GM18502 (cell line): ENCODE results near the gene ANKUB1.

Experiments
- ATAC-seq: cut with Tn5 transposase; IDR thresholded peaks from one replicate; pipeline ENCODE4 v1.9.1; 2021; ENCODE audit warnings: mild to moderate bottlenecking; ENCODE audit not compliant: unreplicated experiment, poor library complexity

The ANKUB1 gene

DNA sequence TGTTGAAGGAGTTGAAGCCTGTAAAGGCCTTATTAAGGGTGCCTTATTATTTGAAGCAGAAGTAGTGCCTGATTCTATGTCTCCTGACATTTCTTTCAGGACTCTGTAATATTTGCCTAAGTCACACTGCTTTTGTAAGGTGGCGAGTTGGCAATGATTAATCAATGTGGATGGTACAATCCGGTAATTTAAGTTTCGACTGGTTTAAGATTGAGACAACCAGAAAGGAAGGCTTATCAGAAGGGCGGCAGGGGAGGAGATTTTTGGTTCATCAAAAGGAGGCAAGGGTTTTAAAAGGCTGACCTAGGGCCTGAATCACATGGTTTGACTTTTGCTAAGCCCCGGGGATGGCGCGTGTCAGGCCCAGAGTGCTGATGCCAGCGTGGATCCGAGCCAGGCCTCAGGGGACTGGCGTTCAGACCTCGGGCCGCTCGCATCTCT lies 19.8 kb upstream of the ANKUB1 start:
- ATAC-seq = no peak

DNA sequence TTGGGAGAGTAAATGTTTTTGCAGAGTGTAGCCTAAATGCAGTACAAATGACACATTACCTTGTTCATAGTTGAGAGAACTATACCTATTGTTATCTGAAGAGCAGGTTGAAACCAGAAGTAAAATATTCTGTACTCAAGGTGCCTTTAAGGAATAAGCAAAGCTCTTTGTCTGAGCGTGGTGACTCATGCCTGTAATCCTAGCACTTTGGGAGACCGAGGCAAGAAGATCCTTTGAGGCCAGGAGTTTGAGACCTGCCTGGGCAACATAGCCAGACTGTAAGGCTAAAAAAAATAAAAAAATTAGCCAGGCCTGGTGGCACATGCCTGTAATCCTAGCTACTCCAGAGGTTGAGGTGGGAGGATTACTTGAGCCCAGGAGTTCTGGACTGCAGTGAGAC lies 18.5 kb upstream of the ANKUB1 start:
- ATAC-seq = no peak

DNA sequence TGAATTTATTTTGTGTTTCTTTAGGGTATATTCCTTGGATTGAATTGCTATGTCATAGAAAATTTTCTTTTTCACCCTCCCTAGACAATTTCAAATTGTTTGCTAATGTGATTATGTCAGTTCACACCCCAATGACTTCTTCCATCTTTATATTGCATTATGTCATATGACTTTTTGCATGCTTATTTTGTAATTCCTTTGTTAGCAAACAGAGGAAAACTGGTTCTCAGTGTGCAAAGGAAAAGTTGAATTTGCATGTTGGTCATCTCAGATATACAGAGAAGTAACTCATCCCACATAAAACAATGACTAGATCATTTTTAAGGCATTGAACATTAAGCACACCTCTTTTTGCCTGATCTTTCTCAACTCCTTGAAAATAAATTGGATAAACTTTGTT lies 17.3 kb upstream of the ANKUB1 start:
- ATAC-seq = no peak

DNA sequence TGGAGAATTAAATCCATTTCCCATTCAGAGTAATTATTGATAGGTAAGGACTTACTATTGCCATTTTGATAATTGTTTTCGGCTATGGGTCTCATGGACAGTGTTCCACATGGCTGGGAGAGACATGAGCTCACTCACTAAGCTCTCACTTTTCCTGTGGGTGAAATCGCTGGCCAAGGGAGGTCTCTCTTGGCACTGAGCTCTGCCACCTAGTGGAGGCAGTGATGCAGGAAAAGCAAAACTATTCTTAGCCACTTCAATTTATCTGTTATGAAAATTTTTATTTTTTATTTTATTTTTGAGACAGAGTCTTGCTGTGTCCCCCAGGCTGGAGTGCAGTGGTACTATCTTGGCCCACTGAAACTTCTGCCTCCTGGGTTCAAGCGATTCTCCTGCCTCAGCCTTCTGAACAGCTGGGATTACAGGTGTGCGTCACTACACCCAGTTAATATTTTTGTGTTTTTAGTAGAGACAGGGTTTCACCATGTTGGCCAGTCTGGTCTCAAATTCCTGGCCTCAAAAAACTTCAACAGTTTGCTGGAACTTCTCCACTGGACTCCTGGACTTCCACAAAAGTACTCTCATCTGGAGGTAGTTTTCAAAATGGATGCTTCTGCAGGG lies 16.0 kb upstream of the ANKUB1 start:
- no peak for ATAC-seq

DNA sequence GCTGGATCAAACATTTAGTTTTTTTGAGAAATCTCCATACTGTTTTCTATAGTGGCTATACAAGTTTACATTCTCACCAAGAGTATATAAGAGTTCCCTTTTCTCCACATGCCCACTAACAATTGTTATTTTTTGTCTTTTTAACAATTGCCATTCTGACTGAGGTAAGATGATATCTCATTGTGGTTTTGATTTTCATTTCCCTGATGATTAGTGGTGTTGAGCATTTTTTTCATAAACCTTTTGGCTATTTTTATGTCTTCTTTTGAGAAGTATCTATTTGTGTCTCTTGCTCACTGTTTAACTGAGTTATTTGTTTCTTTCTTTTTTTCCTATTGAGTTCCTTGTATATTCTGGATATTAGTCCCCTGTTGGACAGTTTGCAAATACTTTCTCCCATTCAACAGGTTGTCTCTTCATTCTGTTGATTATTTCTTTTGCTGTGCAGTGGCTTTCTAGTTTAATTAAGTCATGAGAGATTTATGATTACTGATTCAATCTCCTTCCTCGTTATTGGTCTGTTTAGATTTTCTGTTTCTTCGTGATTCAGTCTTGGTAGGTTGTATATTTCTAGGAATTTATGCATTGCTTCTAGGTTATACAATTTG lies 13.9 kb upstream of the ANKUB1 start:
- ATAC-seq = no peak

DNA sequence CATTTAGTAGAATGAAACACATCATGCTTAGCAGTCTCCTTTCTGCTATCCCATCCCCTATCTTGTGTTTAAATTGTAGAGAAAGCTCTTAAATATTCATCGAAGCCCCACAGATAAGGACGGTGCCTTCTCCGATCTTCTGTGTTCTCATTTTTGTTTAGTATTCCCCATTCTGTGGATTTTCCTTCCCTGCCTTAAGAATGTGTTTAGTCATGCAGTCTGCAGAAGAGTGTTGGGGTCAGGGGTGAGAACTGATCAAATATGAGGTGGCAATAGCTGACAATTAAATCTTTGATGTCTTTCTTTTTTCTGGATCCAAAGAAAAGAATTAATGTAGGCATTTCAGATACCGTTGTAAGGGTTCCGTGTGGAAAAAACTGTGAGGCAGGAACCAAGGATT lies 9.3 kb upstream of the ANKUB1 start:
- no peak for ATAC-seq

DNA sequence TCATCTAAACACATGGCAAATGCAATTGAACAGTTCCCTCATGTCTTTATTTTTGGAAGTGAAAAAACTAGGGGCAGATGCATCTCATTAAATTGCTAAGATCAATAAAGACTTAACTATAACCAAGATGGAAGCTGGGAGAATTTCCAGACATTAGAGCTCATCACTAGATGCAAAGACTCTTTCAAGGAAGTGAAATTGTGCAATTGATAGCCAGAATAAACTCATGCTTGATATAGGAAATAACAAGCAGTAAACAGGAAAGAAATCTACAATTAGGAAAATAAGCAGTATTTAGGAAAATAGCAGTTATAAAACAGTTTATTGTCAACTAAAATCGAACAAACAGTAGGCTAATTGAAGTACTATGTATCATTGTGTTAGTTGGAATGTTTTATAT lies 8.8 kb upstream of the ANKUB1 start:
- ATAC-seq = no peak

DNA sequence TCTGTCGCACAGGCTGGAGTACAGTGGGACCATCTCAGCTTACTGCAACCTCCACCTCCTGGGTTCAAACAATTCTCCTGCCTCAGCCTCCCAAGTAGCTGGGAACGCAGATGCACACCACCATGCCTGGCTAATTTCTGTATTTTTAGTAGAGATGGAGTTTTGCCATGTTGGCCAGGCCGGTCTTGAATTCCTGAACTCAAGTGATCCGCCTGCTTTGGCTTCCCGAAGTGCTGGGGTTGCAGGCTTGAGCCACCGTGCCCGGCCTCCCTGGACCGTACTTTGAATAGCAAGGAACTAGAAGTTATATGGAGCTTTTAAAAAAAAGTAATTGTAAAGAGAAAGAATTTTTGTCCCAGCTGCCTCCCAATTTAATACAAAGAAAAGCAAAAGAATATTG lies 8.3 kb upstream of the ANKUB1 start:
- no peak for ATAC-seq

DNA sequence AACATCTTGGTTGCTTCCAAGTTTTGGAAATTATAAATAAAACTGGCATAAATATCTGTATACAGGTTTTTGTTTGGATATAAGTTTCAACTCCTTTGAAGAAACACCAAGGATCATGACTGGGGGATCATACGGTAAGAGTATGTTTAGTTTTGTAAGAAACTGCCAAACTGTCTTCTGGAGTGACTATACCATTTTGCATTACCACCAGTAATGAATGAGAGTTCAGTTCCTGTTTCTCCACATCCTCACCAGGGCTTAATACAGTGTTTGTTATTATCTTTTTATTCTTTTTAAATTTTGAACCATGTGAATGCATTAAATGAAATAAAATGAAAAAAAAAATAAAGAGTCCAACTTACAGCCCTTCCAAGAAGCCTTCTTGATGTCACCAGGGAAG lies 3.7 kb upstream of the ANKUB1 start:
- no peak for ATAC-seq

DNA sequence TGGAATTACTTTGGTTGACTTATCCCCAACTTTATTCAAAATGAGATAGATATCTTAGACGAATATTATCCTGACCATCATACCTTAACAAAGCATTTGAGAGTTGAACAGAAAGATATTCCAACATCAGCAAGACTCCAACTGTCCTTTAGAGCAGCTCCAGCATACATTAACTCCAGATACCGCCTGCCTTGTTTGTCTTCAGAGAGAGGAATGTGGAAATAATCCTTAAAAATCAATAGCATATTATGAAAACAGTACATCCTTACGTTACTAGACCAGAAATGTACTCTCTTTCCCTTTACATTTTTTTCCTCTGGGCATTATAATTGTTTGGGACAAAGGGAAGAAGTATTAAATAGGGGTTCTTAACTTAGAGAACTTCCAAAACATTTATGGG lies 1.7 kb downstream of the ANKUB1 start:
- ATAC-seq = no peak

DNA sequence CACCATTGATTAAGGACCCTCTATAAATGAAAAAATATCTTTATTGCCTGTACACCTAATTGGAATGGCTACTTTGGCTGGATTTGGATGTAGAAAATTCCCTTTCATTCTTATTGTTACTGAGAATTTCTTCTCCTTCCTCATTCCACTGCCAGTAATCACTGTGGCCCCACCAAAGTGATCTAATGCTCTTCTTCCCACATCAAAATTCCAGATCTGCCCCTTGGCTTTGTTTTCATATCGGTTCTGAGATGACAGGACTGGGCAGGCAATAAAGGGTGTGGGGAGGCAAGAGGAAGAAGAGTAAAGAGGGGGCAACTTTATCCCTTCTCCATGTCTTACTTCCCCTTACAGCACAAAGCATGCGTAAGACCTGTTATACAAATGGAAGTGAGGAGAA lies 2.1 kb downstream of the ANKUB1 start:
- no peak for ATAC-seq

DNA sequence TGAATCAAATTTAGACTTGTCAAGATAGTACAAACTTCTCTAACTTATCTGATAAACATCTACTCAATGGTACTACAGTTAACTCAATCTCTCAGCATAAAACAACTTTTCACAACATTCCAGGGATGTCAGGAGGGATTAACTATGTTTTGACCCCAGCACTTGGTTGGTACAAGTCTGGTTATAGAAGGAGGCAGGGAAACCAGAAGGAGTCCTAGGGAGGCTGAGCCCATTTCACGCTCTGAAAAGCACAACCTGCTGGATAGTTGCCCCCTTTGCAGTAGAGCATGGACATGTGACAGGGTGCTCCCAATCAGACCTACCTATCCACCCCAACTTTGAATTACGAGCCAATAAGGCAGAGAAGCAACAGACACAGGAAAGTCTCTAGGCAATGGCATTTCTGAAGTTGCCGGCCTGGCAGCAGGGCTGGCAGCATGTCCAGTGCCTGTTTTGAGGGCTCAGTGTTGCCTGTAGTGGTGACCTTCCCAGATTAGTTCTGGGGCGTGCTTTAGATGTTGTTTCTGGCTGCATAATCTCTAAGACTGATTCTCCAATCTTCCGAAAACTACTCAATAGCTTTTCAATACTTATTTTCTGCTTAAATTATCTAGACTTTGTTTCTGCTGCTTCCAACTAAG lies 8.2 kb downstream of the ANKUB1 start:
- no peak for ATAC-seq

DNA sequence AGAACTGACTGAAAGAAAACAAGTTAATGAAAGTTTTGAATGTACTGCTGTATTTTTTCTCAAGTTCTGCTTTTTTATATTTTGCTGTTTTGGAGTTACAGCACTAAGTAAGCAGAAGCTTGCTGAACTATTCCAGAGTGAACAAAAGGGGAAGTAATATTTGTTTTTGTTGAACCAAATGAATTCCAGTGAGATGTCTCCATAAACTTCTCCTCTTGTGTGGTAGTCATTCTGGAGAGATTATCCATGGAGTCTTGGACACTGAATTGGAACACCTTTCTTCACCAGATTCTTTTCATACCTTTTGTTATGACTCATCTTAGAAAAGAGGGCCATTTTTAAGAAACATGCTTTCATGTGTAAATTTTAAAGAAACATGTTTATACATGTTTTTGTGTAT lies 8.8 kb downstream of the ANKUB1 start:
- ATAC-seq = no peak

DNA sequence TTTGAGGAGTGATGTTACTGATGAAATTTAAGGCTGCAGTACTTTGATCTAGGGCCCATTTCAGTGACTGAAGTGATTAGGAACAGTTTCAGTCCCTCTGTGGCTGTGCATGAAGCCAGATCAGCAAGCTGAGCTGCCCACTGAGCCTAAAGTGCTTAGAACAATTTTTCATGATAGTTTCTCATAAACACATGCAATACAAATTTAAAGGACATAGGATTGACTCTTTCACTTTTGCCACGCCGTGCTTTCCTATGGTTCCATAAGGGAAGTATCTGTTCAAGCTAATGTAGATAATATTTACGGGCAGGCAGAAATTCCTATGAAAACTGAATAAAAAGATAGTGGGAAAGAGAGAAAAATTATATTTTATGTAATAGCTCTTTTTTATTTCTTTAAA lies 10.6 kb downstream of the ANKUB1 start:
- no peak for ATAC-seq

DNA sequence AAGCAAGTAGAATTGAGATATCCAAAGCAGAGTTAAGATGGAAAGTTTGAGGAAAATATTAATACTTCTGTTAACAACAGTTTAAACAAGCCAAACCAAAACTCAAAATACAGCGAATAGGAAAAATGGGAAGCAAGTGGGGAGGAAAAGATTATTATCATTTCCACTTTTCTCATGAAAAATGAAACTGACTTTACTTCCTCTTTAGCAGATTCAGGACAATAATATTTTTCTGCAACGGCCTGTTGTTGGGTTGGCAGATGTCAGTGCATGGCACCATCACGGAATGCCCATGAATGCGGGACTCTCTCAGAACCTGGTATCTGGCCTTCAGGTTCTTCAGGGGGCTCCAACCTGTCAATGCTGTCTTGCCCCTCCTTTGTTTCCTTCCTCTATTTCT lies 11.1 kb downstream of the ANKUB1 start:
- no peak for ATAC-seq

DNA sequence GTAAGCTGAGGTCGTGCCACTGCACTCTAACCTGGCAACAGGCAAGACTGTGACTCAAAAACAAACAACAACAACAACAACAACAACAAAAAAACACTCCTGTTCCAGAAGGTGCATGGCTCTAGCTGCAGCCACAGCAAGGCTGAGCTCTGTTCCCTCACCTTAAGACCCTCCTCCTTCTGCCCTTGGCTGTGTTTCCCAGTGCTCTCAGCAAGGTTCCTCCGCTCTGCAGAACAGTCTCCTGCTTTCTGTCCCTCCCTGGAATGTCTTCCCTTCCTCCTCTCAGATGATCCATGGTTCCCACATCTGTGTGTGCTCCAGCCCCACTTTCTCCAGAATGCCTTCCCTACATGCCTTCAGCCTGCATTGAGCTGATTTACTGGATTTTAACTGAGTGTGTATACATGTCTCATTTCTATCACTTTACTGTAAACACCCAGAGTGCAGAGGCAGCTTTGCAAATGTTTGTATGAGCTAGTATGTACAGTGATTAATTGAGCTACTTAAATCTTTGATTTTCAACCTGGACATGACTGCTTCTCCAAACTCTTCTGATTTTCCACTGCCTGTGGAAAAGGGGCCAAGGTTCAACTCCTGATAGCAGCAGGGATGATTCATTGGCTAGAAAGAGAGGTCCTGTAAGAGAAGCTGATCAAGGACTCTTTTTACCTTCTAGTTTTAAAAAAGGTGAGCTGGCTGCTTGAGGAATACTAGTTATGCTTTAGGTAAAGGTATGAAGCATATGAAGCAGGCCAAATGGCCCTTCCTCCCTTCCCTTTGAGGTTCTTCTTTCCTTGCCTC lies 14.7 kb downstream of the ANKUB1 start:
- ATAC-seq = no peak

DNA sequence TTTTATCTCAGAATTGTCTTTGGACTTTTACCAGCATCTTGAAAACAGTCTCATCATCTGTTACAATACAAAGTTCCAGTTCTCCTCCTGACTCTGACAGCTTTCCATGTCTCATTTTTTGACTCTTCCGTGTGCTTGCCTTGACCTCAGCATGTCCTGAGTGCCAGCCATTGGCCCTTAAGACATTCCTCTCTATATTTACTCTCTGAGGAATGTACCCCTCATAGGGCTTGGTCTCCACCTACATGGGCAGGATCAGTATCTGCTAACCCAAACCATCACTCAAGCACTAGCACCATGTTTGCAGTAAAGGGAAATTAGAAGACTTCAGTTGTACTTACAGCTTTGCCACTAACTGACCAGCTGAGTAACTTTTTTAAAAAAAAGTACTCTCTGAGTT lies 16.2 kb downstream of the ANKUB1 start:
- ATAC-seq = no peak

DNA sequence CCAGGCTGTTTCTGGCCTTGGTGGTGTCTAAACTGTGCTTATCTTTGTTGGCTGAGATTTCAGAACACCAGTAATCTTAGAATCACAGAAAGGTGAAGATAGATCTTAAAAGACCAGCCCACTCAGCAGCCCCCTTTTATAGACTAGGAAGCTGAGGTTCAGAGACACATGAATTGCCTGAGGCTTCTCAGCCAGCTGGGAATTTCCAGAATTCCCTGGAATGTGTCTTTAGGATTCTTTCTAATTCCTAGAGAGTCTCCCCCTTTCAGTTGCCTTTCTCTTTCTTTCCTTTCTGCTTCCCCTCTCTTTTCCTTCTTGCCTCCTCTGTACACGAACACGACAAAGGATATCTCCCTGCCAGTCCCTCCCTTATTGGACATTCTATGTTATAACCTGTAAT lies 19.5 kb downstream of the ANKUB1 start:
- ATAC-seq = no peak

DNA sequence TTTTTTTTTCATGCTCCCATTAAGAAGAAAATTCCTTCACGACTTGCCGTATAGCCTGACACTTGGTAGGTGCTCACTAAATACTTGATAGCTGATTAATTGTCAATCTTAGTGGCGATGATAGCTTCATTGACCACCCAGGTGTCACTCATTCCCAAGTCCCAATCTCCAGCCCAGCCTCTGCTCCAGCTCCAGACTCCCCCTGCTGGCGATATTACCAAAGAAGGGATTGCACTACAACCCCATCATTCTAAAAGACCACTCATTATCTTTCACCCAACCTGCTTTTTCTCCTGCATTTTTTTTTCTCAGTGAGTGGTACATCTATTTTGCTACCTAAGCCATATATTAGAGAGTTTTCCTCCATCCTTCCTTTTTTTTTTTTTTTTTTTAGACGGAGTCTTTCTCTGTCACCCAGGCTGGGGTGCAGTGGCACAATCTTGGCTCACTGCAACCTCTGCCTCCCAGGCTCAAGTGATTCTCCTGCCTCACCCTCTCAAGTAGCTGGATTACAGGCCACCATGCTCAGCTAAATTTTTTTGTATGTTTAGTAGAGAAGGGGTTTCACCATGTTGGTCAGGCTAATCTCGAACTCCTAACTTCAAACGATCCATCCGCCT lies 20.6 kb downstream of the ANKUB1 start:
- ATAC-seq = peak; percentile 74

DNA sequence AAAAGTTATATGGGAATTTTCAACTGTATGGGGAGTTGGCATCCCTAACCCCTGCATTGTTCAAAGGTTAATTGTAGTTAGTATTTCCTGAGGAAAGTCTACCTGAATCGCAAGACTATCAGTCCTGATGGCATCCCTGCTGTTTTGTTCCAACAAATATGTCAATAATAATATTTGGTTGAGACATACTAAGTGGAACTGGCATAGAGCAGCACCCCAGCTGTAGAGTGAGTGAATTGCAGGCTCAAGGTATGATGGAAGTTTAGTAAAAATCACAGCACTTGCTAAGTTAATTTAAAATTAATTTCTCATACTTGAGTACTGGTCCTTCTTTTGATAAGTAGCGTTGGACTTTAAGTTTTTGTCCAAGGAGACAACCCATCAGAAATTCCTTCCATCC lies 22.1 kb downstream of the ANKUB1 start:
- no peak for ATAC-seq

DNA sequence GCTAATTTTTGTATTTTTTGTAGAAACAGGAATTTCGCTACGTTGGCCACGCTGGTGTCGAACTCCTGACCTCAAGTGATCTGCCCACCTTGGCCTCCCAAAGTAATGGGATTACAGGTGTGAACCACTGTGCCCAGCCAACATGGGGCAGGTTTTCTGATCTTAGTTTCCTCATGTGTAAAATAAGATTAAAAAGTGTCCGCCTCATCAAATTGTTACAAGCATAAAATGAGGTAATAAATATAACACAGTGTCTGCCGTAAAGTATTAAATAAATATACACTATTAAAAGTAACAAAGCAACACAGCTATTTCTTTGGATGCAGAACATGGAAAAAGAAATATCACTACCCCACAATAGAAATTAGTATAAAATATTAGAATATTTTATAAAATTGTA lies 23.6 kb downstream of the ANKUB1 start:
- no peak for ATAC-seq
